ENCODE measurements around the gene VPS18.

DNA sequence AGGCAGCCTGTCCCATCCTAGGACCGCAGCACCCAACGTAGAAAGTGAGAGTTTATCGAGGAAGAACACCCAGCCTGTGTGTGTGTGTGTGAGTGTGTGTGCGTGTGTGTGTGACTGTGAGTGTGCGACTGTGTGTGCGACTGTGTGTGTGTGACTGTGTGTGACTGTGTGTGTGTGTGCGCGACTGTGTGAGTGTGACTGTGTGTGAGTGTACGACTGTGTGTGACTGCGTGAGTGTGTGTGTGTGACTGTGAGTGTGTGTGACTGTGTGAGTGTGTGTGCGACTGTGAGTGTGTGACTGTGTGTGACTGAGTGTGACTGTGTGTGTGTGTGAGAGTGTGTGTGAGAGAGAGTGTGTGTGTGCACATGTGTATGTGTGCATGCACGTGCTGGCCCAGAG, 19.8 kb downstream of the VPS18 start:
- TF ChIP-seq, protein P1, sequence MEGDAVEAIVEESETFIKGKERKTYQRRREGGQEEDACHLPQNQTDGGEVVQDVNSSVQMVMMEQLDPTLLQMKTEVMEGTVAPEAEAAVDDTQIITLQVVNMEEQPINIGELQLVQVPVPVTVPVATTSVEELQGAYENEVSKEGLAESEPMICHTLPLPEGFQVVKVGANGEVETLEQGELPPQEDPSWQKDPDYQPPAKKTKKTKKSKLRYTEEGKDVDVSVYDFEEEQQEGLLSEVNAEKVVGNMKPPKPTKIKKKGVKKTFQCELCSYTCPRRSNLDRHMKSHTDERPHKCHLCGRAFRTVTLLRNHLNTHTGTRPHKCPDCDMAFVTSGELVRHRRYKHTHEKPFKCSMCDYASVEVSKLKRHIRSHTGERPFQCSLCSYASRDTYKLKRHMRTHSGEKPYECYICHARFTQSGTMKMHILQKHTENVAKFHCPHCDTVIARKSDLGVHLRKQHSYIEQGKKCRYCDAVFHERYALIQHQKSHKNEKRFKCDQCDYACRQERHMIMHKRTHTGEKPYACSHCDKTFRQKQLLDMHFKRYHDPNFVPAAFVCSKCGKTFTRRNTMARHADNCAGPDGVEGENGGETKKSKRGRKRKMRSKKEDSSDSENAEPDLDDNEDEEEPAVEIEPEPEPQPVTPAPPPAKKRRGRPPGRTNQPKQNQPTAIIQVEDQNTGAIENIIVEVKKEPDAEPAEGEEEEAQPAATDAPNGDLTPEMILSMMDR (IDR thresholded peaks at IDR 0.05; ENCODE audit: low read depth, low read length) = no peak
- TF ChIP-seq EZH2phosphoT487 (IDR thresholded peaks at IDR 0.05; ENCODE audit: low read depth) = no peak

All from OCI-LY3 (cell line).